ENCODE data around the gene BTRC.
"Not testable (repeated sequence)": the region's sequence is repeated elsewhere in the genome, so short reads cannot be mapped to it uniquely, and the experiment has no call there.

BTRC gene

GRCh38 chr10:101353692-101354327, at the start of gene BTRC:
Gene BTRC, plus strand, starts transcription at chr10:101354165. Its CDS starts 16 bp downstream, at chr10:101354181.
- peak; percentile 99 for DNase-seq

- DNase-seq: no peak
These were observed 49.6 kb upstream of the BTRC start for GRCh38 chr10:101304316-101304715.

GRCh38 chr10:101305320-101306241, 48.4 kb upstream of the BTRC start:
- no peak for DNase-seq

- no peak for DNase-seq
These were observed 45.9 kb upstream of the BTRC start for GRCh38 chr10:101308051-101308450.

- no peak for DNase-seq
These were observed 43.3 kb upstream of the BTRC start for GRCh38 chr10:101310529-101311184.

- no peak for DNase-seq
These were observed 42.5 kb upstream of the BTRC start for GRCh38 chr10:101311185-101312066.

GRCh38 chr10:101319241-101319915, 34.6 kb upstream of the BTRC start:
- DNase-seq: no peak

GRCh38 chr10:101321073-101321472, 32.9 kb upstream of the BTRC start:
- no peak for DNase-seq

GRCh38 chr10:101322266-101323108, 31.5 kb upstream of the BTRC start:
- DNase-seq: no peak

- DNase-seq: no peak
These were observed 30.5 kb upstream of the BTRC start for GRCh38 chr10:101323495-101323894.

- not testable (repeated sequence) for DNase-seq
These were observed 26.5 kb upstream of the BTRC start for GRCh38 chr10:101327454-101327853.

- no peak for DNase-seq
These were observed 24.5 kb upstream of the BTRC start for GRCh38 chr10:101329341-101330032.

- DNase-seq: no peak
These were observed 23.7 kb upstream of the BTRC start for GRCh38 chr10:101330231-101330630.

GRCh38 chr10:101330631-101331225, 23.2 kb upstream of the BTRC start:
- no peak for DNase-seq

- no peak for DNase-seq
These were observed 22.0 kb upstream of the BTRC start for GRCh38 chr10:101331956-101332355.

GRCh38 chr10:101334259-101334658, 19.7 kb upstream of the BTRC start:
- DNase-seq: not testable (repeated sequence)

- DNase-seq: no peak
These were observed 17.6 kb upstream of the BTRC start for GRCh38 chr10:101336382-101336781.

GRCh38 chr10:101337836-101338235, 16.1 kb upstream of the BTRC start:
- DNase-seq: no peak

GRCh38 chr10:101341438-101341837, 12.5 kb upstream of the BTRC start:
- peak; percentile 13 for DNase-seq

GRCh38 chr10:101346177-101346576, 7.8 kb upstream of the BTRC start:
- DNase-seq: no peak
